PFSK-1 (cell line): ENCODE measurements around the gene TMEM59L.
A peak's percentile ranks its signal among the peaks of the same experiment; 100 is the strongest.

Experiments used
- FOXP2 ChIP-seq: optimal IDR thresholded peaks from 2 replicates; pipeline ENCODE3; 2011; ENCODE audit warnings: borderline replicate concordance, control low read depth, inconsistent platforms; ENCODE audit not compliant: insufficient read depth; ENCODE audit errors: extremely low read length, extremely low read depth
- POLR2AphosphoS5 ChIP-seq: IDR thresholded peaks from 2 replicates; pipeline ENCODE4 v1.6.1; 2012; ENCODE audit warnings: low read depth, mild to moderate bottlenecking, control low read depth, low read length, moderate library complexity
- REST ChIP-seq, 2 experiments: IDR thresholded peaks; 2 replicates each; pipeline versions ENCODE4 v1.6.1 to v1.8.0; 2011 to 2012; ENCODE audit warnings: low read depth in 2 of 2, low read length in 2 of 2, control low read depth in 1 of 2, inconsistent platforms in 1 of 2, mild to moderate bottlenecking in 1 of 2, moderate library complexity in 1 of 2; ENCODE audit not compliant: insufficient read depth in 1 of 2
- SIN3A ChIP-seq: IDR thresholded peaks from 2 replicates; pipeline ENCODE4 v1.6.1; 2012; ENCODE audit warnings: mild to moderate bottlenecking, low read length, moderate library complexity, borderline replicate concordance; ENCODE audit not compliant: insufficient read depth
- TAF1 ChIP-seq: IDR thresholded peaks from 2 replicates; pipeline ENCODE4 v1.6.1; 2012; ENCODE audit warnings: low read length, control low read depth, borderline replicate concordance; ENCODE audit not compliant: insufficient read depth

TMEM59L gene

GRCh38 chr19:18647807-18648206 lies 35.1 kb downstream of the TMEM59L start:
- TF ChIP-seq SIN3A, result no peak
- no peak for TF ChIP-seq REST (IDR thresholded peaks at IDR 0.05; ENCODE audit: insufficient read depth in 1 of 2, low read depth in 2 of 2, low read length in 2 of 2)
- no peak for TF ChIP-seq TAF1
- TF ChIP-seq FOXP2, result no peak
- no peak for TF ChIP-seq POLR2AphosphoS5

GRCh38 chr19:18648973-18649315 lies 36.3 kb downstream of the TMEM59L start:
- TF ChIP-seq POLR2AphosphoS5, result no peak
- no peak for TF ChIP-seq SIN3A
- no peak for TF ChIP-seq FOXP2
- TF ChIP-seq REST (IDR thresholded peaks at IDR 0.05; ENCODE audit: insufficient read depth in 1 of 2, low read depth in 2 of 2, low read length in 2 of 2), result no peak
- no peak for TF ChIP-seq TAF1

GRCh38 chr19:18649371-18650020 lies 36.8 kb downstream of the TMEM59L start:
- TF ChIP-seq POLR2AphosphoS5, result no peak
- peak; percentile 19 for TF ChIP-seq FOXP2
- TF ChIP-seq SIN3A, result 0 out of 2 replicates have a peak, but pooled peaks have one; percentile 31

- TF ChIP-seq REST (IDR thresholded peaks at IDR 0.05; ENCODE audit: insufficient read depth in 1 of 2, low read depth in 2 of 2, low read length in 2 of 2), result no peak
- no peak for TF ChIP-seq FOXP2
- 0 out of 2 replicates have a peak, but pooled peaks have one; percentile 28 for TF ChIP-seq TAF1
- TF ChIP-seq SIN3A, result no peak
These were observed 37.3 kb downstream of the TMEM59L start for GRCh38 chr19:18650021-18650390.

GRCh38 chr19:18650468-18651041 lies 37.9 kb downstream of the TMEM59L start:
- no peak for TF ChIP-seq POLR2AphosphoS5
- peak; percentile 59 for TF ChIP-seq FOXP2

GRCh38 chr19:18651300-18651699 lies 38.6 kb downstream of the TMEM59L start:
- TF ChIP-seq TAF1, result no peak
- TF ChIP-seq FOXP2, result no peak
- no peak for TF ChIP-seq REST (IDR thresholded peaks at IDR 0.05; ENCODE audit: insufficient read depth in 1 of 2, low read depth in 2 of 2, low read length in 2 of 2)
- TF ChIP-seq POLR2AphosphoS5, result no peak
- TF ChIP-seq SIN3A, result no peak
